ENCODE results near the gene PTCD1. TPM values are rescaled to one million over a fixed set of nuclear protein-coding genes. Genes with fewer than 3 reads are reported as not detected.

PTCD1 gene
- total RNA-seq, 1 donor from 2014 or later: 4.9 TPM

DNA sequence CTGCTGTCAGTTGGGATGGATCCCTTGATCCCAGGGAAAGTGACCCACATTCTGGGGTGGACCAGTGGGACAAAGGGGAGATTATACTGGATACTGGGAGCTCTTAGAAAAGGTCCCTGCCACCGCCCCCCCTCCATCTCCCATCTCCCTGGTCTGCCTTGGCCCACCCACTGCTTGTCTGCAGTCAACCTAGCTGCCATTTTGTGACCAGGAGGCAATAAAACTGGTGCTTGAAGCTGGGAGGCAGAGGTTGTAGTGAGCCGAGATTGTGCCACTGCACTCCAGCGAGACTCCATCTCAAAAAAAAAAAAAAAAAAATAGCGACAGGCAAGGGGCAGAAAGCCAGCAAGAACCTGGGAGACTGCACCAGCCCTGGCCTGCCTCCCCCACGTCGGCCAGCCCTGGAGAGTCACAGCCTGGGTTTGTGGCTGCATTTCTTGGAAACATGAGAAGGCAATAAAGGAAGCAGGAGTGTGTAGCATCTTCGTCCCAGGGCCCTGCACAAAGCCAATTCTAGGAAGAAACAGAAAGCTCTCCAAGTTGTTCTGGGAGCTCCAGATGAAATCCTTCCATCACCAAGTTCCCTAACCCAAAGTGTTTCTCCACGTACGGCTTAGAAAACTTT is 68.7 kb downstream of the PTCD1 start:
- no peak for DNase-seq (ENCODE audit: low spot score)

DNA sequence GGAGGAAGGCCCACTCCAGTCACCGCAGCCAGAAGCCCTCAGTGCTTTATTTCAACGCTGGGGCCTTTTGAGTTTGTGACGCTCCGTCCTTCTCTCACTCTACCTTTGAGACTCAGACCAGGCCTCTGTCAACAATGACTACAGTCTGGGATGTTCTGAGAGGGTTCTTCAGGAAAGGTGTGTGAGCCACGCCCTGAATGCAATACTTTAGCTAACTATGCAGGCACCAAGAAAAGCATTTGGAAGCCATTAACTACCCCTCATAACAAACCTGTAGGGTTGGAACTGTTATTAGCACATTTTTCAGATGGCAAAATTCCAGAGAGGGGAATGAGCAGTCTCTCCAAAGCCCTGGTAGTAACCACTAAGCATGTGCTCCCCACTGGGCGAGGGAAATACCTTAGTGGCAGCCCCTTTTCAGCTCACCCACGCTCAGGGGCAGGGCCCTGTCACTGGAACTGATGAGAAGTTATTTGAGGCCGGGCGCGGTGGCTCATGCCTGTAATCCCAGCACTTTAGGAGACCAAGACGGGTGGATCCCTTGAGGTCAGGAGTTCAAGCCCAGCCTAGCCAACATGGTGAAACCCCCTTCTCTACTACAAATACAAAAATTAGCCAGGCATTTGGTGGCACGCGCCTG is 69.7 kb downstream of the PTCD1 start:
- no peak for DNase-seq (ENCODE audit: low spot score)

Other genes starting within 250 kb of the PTCD1 start
- 0.58 TPM for gene KPNA7, start 230.7 kb downstream of the PTCD1 start, total RNA-seq
- 0.32 TPM for gene MYH16, start 166.0 kb downstream of the PTCD1 start, total RNA-seq
- gene ARPC1A, start 112.9 kb downstream of the PTCD1 start, total RNA-seq: 140 TPM
- 123 TPM for gene ARPC1B, start 64.1 kb downstream of the PTCD1 start, total RNA-seq
- 83.7 TPM for gene PDAP1, start 30.2 kb downstream of the PTCD1 start, total RNA-seq
- gene BUD31, start 29.8 kb downstream of the PTCD1 start, total RNA-seq: 77.8 TPM
- 29.0 TPM for gene CPSF4, start 145 bp upstream of the PTCD1 start, total RNA-seq
- gene ATP5MF, start 27.4 kb upstream of the PTCD1 start, total RNA-seq: 248 TPM
- 13.0 TPM for gene ZNF789, start 34.1 kb upstream of the PTCD1 start, total RNA-seq
- 27.3 TPM for gene ZNF394, start 61.5 kb upstream of the PTCD1 start, total RNA-seq
- 8.0 TPM for gene ZKSCAN5, start 65.9 kb upstream of the PTCD1 start, total RNA-seq
- 7.3 TPM for gene FAM200A, start 113.3 kb upstream of the PTCD1 start, total RNA-seq
- 52.5 TPM for gene ZNF655, start 119.8 kb upstream of the PTCD1 start, total RNA-seq
- gene TMEM225B, start 159.5 kb upstream of the PTCD1 start, total RNA-seq: 0.35 TPM
- 16.8 TPM for gene ZSCAN25, start 178.1 kb upstream of the PTCD1 start, total RNA-seq
- 223 TPM for gene CYP3A5, start 241.2 kb upstream of the PTCD1 start, total RNA-seq